ENCODE measurements around the gene RNF220. TPM values are rescaled to one million over a fixed set of nuclear protein-coding genes. Genes with fewer than 3 reads are reported as not detected.
A peak's percentile ranks its signal among the peaks of the same experiment; 100 is the strongest.

RNF220 gene
- total and polyA plus RNA-seq, 2 donors (not counting 3 experiments of a cell fraction or from before 2014, with no cell fraction given), result 62.7 to 66.6 TPM

- Histone ChIP-seq H3K9ac (replicated peaks; ENCODE audit: extremely low read depth, insufficient read depth, low read length) (no peak overlapping the region), H3K27ac (ENCODE audit: insufficient read depth, low read depth, low read length) (no peak overlapping the region), H4K20me1 (replicated peaks; ENCODE audit: control insufficient read depth, extremely low read depth, insufficient read depth, low read length) (no peaks in the 10 kb centered on the region), H2AFZ (ENCODE audit: low read depth, low read length) (no peak overlapping the region), H3K9me1 (replicated peaks; ENCODE audit: control insufficient read depth, extremely low read depth, insufficient read depth, low read length) (no peaks in the 10 kb centered on the region), H3K4me3 (replicated peaks in 1 of 3; ENCODE audit: insufficient read depth in 1 of 3, low read depth in 1 of 3, low read length in 3 of 3) (no peak overlapping the region), H3K4me2 (ENCODE audit: insufficient read depth, low read length) (no peak overlapping the region), H3K79me2 (ENCODE audit: control insufficient read depth, insufficient read depth, low read length) (no peaks in the 10 kb centered on the region), H3K4me1 (ENCODE audit: control insufficient read depth, extremely low read depth, insufficient read depth, low read length) (no peaks in the 10 kb centered on the region), H3K36me3 (ENCODE audit: control insufficient read depth in 2 of 2, extremely low read depth in 1 of 2, insufficient read depth in 2 of 2, low read length in 2 of 2) (no peaks in the 10 kb centered on the region), H3K27me3 (ENCODE audit: control insufficient read depth in 2 of 2, insufficient read depth in 2 of 2, low read length in 2 of 2) (peaks cover 5 to 8% of the 10 kb centered on the region in 2 experiments), H3K9me3 (replicated peaks; ENCODE audit: control insufficient read depth, insufficient read depth, low read length) (no peaks in the 10 kb centered on the region)
- no TSS peak for BruUV-seq (replicated peaks)
- DNase-seq (ENCODE audit: low read depth, low spot score), result peak; percentile 46
- TF ChIP-seq CTCF (IDR thresholded peaks at IDR 0.05; ENCODE audit: extremely low read depth in 1 of 2, insufficient read depth in 1 of 2, low read depth in 1 of 2, low read length in 2 of 2), result no peak
- TF ChIP-seq MAX (IDR thresholded peaks at IDR 0.05; ENCODE audit: insufficient read depth, insufficient read length), result no peak
- no peak for TF ChIP-seq POLR2A (IDR thresholded peaks at IDR 0.05; ENCODE audit: low read depth, low read length)
- no peak for TF ChIP-seq FOS (IDR thresholded peaks at IDR 0.05; ENCODE audit: borderline replicate concordance, insufficient read depth, low read length)
- TF ChIP-seq POLR2AphosphoS5 (IDR thresholded peaks at IDR 0.05; ENCODE audit: insufficient read depth, low read depth, low read length), result no peak
- TF ChIP-seq JUN (IDR thresholded peaks at IDR 0.05; ENCODE audit: borderline replicate concordance, insufficient read depth, insufficient read length, low read depth), result no peak
- TF ChIP-seq GATA2 (IDR thresholded peaks at IDR 0.05; ENCODE audit: insufficient read depth, insufficient read length, low read depth, low read length), result no peak
- no peak for TF ChIP-seq MYC (IDR thresholded peaks at IDR 0.05; ENCODE audit: low read depth, low read length)
- no peak for TF ChIP-seq EZH2 (IDR thresholded peaks at IDR 0.05; ENCODE audit: borderline replicate concordance, low read depth, low read length, severe bottlenecking)
- FAIRE-seq, result no peak
- ChIA-PET CTCF (interaction anchor here (1.4 to 2.3 kb wide), 5 partner anchors 17 to 220 kb away, joined by 3 to 7 read pairs (median 4); no protein-coding TSS in a partner anchor), POLR2A (interaction anchor here (0.6 kb wide), 1 partner anchor 940 kb away, joined by 3 read pairs; no protein-coding TSS in a partner anchor)
- dilution Hi-C loops (cut with MboI; ENCODE audit: extremely low pct_ligation_motif_present, low sequenced_read_pairs) (no loop called here), intact Hi-C loops (cut with micrococcal nuclease) (no loop called here)
Measured at GRCh38 chr1:44576456-44577150, 171.5 kb downstream of the RNF220 start.
